ENCODE results near the gene MLLT3. TPM values are rescaled to one million over a fixed set of nuclear protein-coding genes. Genes with fewer than 3 reads are reported as not detected.

MLLT3 gene
- total and polyA plus RNA-seq, 2 experiments from 2014 or later, result 13.7 to 39.2 TPM

DNA sequence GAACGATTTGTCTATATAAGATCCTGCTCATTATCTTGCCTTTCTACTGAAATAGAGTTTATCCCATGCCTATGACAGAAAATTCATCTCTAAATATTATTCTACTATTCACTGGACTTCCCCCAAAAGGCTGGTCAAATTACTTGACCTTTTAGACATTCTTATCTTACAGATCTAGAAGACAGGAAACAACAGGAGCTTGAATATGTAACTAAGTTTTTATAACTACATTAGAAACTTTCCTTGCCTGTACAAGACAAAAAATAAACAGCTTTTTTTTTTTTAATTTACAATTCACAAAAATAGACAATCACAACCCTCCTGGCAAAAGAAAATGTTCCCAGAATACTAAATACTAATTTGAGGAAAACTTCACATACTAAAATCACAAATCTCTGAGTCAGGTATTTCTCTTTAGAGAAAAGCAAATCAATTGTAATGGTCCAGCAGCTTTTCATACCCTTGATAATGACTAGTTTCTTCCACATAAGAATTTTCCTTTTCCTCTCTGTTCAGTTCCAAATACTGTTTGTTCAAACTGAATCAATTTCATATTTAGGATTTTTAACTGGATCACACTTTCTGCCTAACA, 68.6 kb downstream of the MLLT3 start:
- H3K4me2 ChIP-seq, result no peak overlapping the region

DNA sequence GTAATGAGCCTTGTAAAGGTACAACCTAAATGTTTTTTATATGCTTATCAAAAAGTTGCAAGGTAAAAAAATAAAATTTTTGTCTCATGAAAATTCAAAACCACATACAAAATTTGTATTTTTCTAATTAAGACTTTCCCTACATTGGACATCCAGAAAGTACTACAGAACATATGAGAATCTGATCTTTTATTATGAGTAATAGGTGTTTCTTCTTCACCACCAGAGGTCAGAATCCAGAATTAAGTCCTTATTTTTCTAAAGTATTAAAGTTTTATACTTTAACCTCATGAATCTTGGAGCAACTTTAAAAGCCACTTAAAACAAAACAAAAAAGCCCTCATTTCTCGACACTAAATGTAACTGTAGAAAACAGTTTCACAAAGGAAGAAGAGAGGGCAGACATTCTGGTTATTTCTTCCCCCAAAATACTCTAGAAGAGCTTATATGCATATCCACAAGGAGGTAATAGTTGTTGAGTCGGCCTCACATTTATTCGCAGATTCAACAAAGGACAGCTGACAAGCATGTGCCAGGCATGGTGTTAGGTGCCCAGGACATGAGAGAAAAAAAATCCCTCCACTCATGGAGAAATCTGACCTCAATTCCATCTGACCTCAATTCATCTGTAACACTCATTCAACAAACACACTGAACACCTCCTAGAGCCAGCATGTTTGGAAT, 69.3 kb downstream of the MLLT3 start:
- Histone ChIP-seq H3K27me3 (no peaks in the 10 kb centered on the region), H3K9me2 (replicated peaks; ENCODE audit: insufficient read depth) (peaks cover 3% of the 10 kb centered on the region), H3K4me2 (no peak overlapping the region), H3K4me3 (no peak overlapping the region), H3K27ac (no peak overlapping the region), H3K36me3 (replicated peaks; ENCODE audit: insufficient read depth, low read depth) (no peaks in the 10 kb centered on the region), H3K4me1 (ENCODE audit: insufficient read depth) (peaks cover 20% of the 10 kb centered on the region), H3K9me3 (ENCODE audit: low read depth) (no peaks in the 10 kb centered on the region), H4K20me1 (ENCODE audit: insufficient read depth, poor library complexity, severe bottlenecking) (peaks cover 8% of the 10 kb centered on the region), H3K79me2 (peaks cover 97% of the 10 kb centered on the region), H2AFZ (no peak overlapping the region)
- no peak for DNase-seq (ENCODE audit: low spot score)
- no peak for TF ChIP-seq EZH2phosphoT487 (IDR thresholded peaks at IDR 0.05; ENCODE audit: low read depth, severe bottlenecking, unreplicated experiment)
- TF ChIP-seq, protein P1, sequence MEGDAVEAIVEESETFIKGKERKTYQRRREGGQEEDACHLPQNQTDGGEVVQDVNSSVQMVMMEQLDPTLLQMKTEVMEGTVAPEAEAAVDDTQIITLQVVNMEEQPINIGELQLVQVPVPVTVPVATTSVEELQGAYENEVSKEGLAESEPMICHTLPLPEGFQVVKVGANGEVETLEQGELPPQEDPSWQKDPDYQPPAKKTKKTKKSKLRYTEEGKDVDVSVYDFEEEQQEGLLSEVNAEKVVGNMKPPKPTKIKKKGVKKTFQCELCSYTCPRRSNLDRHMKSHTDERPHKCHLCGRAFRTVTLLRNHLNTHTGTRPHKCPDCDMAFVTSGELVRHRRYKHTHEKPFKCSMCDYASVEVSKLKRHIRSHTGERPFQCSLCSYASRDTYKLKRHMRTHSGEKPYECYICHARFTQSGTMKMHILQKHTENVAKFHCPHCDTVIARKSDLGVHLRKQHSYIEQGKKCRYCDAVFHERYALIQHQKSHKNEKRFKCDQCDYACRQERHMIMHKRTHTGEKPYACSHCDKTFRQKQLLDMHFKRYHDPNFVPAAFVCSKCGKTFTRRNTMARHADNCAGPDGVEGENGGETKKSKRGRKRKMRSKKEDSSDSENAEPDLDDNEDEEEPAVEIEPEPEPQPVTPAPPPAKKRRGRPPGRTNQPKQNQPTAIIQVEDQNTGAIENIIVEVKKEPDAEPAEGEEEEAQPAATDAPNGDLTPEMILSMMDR (IDR thresholded peaks at IDR 0.05; ENCODE audit: poor library complexity), result peak; percentile 34
- WGBS (ENCODE audit: low lambda C conversion rate, missing lambda C conversion rate), result 82% methylated on average over 3 of the region's 3 CpGs

More for the DNA sequence above, 68.6 kb downstream of the MLLT3 start:
- Histone ChIP-seq H3K4me1 (ENCODE audit: insufficient read depth) (peaks cover 26% of the 10 kb centered on the region), H3K4me3 (no peak overlapping the region), H4K20me1 (ENCODE audit: insufficient read depth, poor library complexity, severe bottlenecking) (peaks cover 8% of the 10 kb centered on the region), H3K27me3 (no peaks in the 10 kb centered on the region), H3K79me2 (peaks cover 97% of the 10 kb centered on the region), H3K9me2 (replicated peaks; ENCODE audit: insufficient read depth) (peaks cover 3% of the 10 kb centered on the region), H3K9me3 (ENCODE audit: low read depth) (no peaks in the 10 kb centered on the region), H2AFZ (no peak overlapping the region), H3K36me3 (replicated peaks; ENCODE audit: insufficient read depth, low read depth) (no peaks in the 10 kb centered on the region), H3K27ac (no peak overlapping the region)
- no peak for DNase-seq (ENCODE audit: low spot score)
- WGBS (ENCODE audit: low lambda C conversion rate, missing lambda C conversion rate), result 43% methylated on average over 1 of the region's 1 CpG
- TF ChIP-seq, protein P1 (IDR thresholded peaks at IDR 0.05; ENCODE audit: poor library complexity), result no peak
- TF ChIP-seq EZH2phosphoT487 (IDR thresholded peaks at IDR 0.05; ENCODE audit: low read depth, severe bottlenecking, unreplicated experiment) (no peak), EZH2 (IDR thresholded peaks at IDR 0.05; ENCODE audit: borderline replicate concordance) (no peak)

DNA sequence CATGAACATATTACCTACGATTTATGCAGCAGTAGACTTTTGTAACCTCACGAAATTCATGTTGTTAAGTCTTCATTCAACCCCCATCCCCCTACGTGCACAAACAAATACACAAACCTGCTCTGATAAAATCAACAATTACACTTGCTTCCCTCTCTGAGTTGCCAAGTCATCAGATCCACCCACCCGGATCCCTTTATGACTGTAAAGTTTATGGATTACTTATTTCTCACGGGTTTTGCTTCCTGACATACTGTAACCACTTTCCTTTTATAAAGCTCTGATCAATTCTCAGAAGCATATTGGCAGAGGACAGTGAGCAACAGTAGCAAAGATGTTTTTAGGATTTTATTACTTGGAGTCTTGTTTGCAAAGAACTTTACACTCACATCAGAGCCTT, 70.5 kb downstream of the MLLT3 start:
- H3K79me2 ChIP-seq, result peaks cover 95% of the 10 kb centered on the region
- peak overlapping the region; percentile 69 for H3K27ac ChIP-seq
- peak; percentile 27 for DNase-seq (ENCODE audit: low spot score)

More for the DNA sequence above, 70.5 kb downstream of the MLLT3 start:
- peaks cover 20% of the 10 kb centered on the region for H3K4me1 ChIP-seq (ENCODE audit: insufficient read depth)
- peaks cover 4% of the 10 kb centered on the region for H4K20me1 ChIP-seq (ENCODE audit: insufficient read depth, poor library complexity, severe bottlenecking)
- TF ChIP-seq, protein P1 (IDR thresholded peaks at IDR 0.05; ENCODE audit: poor library complexity), result no peak
- TF ChIP-seq EZH2phosphoT487 (IDR thresholded peaks at IDR 0.05; ENCODE audit: low read depth, severe bottlenecking, unreplicated experiment), result no peak
- TF ChIP-seq EZH2 (IDR thresholded peaks at IDR 0.05; ENCODE audit: borderline replicate concordance), result no peak
- no peaks in the 10 kb centered on the region for H3K36me3 ChIP-seq (replicated peaks; ENCODE audit: insufficient read depth, low read depth)
- H3K9me2 ChIP-seq (replicated peaks; ENCODE audit: insufficient read depth), result peaks cover 3% of the 10 kb centered on the region
- 44% methylated on average over 5 of the region's 5 CpGs for WGBS (ENCODE audit: low lambda C conversion rate, missing lambda C conversion rate)
- H3K4me3 ChIP-seq, result no peak overlapping the region
- no peaks in the 10 kb centered on the region for H3K9me3 ChIP-seq (ENCODE audit: low read depth)
- peak overlapping the region; percentile 52 for H3K4me2 ChIP-seq
- no peaks in the 10 kb centered on the region for H3K27me3 ChIP-seq
- no peak overlapping the region for H2AFZ ChIP-seq
